ENCODE data around the gene ALG6. TPM values are rescaled to one million over a fixed set of nuclear protein-coding genes. Genes with fewer than 3 reads are reported as not detected.

Gene ALG6
- total and polyA plus RNA-seq, 2 of the 13 experiments (the other 11 are each of a cell fraction or from before 2014, with no cell fraction given) = 6.8 to 8.1 TPM

DNA sequence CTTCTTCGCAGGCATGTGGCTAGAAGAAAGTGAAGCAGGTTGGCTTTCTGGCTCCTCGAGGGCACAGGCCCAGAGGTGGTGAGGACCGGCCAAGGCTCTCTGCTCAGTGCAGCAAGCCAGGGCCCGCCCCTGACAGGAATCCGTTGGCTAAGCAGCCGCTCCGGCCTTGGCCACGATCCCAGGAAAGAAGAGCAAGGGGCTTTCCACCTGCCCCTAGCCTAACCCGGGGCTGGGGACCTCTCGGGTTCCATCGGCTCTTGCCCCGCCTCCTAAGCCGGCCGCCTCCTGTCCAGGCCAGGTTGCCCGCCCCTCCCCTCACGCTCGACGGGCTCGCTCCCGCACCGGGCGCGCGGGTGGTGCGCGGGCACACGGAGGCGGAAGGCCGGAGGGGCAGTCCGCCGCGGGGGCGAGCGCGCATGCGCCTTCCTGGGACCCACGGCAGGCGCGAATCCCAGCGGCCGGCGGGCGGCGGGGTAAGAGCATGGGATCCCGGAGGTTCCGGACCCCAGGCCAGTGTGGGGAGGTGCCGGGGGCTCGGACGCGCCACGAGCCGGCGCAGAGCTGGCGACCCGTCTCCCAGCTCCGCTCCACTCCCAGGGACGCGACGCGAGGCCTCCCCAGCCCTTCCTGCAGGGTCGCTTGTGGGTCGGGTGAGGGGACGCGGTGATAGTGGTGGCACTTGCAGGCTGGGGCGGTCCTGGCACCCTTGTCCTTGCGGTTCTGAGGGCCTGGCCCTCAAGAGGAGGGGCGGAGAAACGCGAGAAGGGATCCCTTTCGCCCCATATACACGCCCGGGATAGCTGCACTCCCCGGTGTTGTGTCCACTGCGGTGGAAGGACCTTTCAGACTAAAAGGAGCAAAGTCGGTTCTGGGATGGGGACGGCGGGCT, at the start of gene ALG6 (continued):
- TF ChIP-seq ZNF562 (CRISPR knock-in tag; IDR thresholded peaks at IDR 0.05; ENCODE audit: borderline replicate concordance) (no peak), ZMYM4 (CRISPR knock-in tag; IDR thresholded peaks at IDR 0.05) (peak; percentile 79), ZNF343 (CRISPR knock-in tag; IDR thresholded peaks at IDR 0.05) (0 out of 2 replicates have a peak, but pooled peaks have one; percentile 58), MXI1 (IDR thresholded peaks at IDR 0.05; ENCODE audit: borderline replicate concordance, low read depth, low read length) (peak; percentile 45; the same call in 1 of the 3 replicates), LCORL (IDR thresholded peaks at IDR 0.05) (no peak), LCORL (CRISPR knock-in tag; IDR thresholded peaks at IDR 0.05) (peak; percentile 64), ZMYM2 (CRISPR knock-in tag; IDR thresholded peaks at IDR 0.05) (no peak), ZNF547 (CRISPR knock-in tag; IDR thresholded peaks at IDR 0.05) (peak; percentile 7; the same call in 1 of the 2 replicates), PTBP1 (IDR thresholded peaks at IDR 0.05; ENCODE audit: low read depth, low read length, poor library complexity, severe bottlenecking) (no peak), POLR2G (IDR thresholded peaks at IDR 0.05; ENCODE audit: low read depth, low read length) (peak; percentile 94), EED (CRISPR knock-in tag; IDR thresholded peaks at IDR 0.05) (no peak), MAZ (IDR thresholded peaks at IDR 0.05; ENCODE audit: borderline replicate concordance, low read depth, low read length) (no peak), MAZ (CRISPR knock-in tag; IDR thresholded peaks at IDR 0.05; ENCODE audit: low read depth) (peak; percentile 84), TRIM24 (CRISPR knock-in tag; IDR thresholded peaks at IDR 0.05) (no peak), HIVEP1 (CRISPR knock-in tag; IDR thresholded peaks at IDR 0.05) (peak; percentile 75)
- TF ChIP-seq, protein P1, sequence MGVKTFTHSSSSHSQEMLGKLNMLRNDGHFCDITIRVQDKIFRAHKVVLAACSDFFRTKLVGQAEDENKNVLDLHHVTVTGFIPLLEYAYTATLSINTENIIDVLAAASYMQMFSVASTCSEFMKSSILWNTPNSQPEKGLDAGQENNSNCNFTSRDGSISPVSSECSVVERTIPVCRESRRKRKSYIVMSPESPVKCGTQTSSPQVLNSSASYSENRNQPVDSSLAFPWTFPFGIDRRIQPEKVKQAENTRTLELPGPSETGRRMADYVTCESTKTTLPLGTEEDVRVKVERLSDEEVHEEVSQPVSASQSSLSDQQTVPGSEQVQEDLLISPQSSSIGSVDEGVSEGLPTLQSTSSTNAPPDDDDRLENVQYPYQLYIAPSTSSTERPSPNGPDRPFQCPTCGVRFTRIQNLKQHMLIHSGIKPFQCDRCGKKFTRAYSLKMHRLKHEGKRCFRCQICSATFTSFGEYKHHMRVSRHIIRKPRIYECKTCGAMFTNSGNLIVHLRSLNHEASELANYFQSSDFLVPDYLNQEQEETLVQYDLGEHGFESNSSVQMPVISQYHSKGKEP (CRISPR knock-in tag; IDR thresholded peaks at IDR 0.05) = no peak
- TF ChIP-seq, protein P2, sequence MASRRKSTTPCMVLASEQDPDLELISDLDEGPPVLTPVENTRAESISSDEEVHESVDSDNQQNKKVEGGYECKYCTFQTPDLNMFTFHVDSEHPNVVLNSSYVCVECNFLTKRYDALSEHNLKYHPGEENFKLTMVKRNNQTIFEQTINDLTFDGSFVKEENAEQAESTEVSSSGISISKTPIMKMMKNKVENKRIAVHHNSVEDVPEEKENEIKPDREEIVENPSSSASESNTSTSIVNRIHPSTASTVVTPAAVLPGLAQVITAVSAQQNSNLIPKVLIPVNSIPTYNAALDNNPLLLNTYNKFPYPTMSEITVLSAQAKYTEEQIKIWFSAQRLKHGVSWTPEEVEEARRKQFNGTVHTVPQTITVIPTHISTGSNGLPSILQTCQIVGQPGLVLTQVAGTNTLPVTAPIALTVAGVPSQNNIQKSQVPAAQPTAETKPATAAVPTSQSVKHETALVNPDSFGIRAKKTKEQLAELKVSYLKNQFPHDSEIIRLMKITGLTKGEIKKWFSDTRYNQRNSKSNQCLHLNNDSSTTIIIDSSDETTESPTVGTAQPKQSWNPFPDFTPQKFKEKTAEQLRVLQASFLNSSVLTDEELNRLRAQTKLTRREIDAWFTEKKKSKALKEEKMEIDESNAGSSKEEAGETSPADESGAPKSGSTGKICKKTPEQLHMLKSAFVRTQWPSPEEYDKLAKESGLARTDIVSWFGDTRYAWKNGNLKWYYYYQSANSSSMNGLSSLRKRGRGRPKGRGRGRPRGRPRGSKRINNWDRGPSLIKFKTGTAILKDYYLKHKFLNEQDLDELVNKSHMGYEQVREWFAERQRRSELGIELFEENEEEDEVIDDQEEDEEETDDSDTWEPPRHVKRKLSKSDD (CRISPR knock-in tag; IDR thresholded peaks at IDR 0.05; ENCODE audit: low read depth) = peak; percentile 22; the same call in 1 of the 2 replicates
- TF ChIP-seq, protein P3, sequence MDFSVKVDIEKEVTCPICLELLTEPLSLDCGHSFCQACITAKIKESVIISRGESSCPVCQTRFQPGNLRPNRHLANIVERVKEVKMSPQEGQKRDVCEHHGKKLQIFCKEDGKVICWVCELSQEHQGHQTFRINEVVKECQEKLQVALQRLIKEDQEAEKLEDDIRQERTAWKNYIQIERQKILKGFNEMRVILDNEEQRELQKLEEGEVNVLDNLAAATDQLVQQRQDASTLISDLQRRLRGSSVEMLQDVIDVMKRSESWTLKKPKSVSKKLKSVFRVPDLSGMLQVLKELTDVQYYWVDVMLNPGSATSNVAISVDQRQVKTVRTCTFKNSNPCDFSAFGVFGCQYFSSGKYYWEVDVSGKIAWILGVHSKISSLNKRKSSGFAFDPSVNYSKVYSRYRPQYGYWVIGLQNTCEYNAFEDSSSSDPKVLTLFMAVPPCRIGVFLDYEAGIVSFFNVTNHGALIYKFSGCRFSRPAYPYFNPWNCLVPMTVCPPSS (IDR thresholded peaks at IDR 0.05) = no peak
- TF ChIP-seq, protein P4, sequence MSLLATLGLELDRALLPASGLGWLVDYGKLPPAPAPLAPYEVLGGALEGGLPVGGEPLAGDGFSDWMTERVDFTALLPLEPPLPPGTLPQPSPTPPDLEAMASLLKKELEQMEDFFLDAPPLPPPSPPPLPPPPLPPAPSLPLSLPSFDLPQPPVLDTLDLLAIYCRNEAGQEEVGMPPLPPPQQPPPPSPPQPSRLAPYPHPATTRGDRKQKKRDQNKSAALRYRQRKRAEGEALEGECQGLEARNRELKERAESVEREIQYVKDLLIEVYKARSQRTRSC (CRISPR knock-in tag; IDR thresholded peaks at IDR 0.05; ENCODE audit: low read depth) = no peak; the same call in 1 of the 2 replicates
- TF ChIP-seq, protein P5, sequence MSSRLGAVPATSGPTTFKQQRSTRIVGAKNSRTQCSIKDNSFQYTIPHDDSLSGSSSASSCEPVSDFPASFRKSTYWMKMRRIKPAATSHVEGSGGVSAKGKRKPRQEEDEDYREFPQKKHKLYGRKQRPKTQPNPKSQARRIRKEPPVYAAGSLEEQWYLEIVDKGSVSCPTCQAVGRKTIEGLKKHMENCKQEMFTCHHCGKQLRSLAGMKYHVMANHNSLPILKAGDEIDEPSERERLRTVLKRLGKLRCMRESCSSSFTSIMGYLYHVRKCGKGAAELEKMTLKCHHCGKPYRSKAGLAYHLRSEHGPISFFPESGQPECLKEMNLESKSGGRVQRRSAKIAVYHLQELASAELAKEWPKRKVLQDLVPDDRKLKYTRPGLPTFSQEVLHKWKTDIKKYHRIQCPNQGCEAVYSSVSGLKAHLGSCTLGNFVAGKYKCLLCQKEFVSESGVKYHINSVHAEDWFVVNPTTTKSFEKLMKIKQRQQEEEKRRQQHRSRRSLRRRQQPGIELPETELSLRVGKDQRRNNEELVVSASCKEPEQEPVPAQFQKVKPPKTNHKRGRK (CRISPR knock-in tag; IDR thresholded peaks at IDR 0.05) = no peak
